Islet precursor cell (in vitro differentiated cells): ENCODE results near the gene MAP3K8.
A peak's percentile ranks its signal among the peaks of the same experiment; 100 is the strongest.

ENCODE experiments used
- DNase-seq: peaks from one replicate; pipeline ENCODE4 v3.0.0-alpha.2; 2018

The MAP3K8 gene

DNA sequence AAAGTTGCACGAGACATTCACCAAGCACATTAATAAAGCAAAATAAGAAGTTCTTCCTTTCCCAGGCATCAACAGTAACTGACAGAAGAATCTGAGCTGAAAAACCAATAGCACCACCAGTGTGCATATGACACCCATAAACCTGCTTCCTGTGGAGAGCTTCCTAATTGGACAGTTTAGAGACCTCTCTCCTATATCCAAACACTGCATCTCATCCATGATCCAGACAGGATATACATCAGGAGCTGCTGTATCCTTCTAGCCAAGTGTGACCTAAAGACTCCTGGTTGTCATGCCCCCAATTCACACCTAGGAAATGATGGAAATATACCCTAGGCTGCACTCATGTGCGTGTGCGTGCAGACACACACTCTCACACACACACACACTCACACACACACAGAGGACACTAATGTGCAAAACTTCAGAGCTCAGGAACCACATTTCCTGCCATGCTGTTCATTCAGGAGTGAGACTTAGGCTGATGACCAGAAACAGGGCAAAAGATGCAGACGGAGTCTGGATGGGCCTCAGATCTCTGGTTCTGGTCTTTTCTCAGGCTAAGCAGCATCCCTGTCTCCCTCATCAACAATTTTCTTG lies 58.0 kb downstream of the MAP3K8 start:
- no peak for DNase-seq

DNA sequence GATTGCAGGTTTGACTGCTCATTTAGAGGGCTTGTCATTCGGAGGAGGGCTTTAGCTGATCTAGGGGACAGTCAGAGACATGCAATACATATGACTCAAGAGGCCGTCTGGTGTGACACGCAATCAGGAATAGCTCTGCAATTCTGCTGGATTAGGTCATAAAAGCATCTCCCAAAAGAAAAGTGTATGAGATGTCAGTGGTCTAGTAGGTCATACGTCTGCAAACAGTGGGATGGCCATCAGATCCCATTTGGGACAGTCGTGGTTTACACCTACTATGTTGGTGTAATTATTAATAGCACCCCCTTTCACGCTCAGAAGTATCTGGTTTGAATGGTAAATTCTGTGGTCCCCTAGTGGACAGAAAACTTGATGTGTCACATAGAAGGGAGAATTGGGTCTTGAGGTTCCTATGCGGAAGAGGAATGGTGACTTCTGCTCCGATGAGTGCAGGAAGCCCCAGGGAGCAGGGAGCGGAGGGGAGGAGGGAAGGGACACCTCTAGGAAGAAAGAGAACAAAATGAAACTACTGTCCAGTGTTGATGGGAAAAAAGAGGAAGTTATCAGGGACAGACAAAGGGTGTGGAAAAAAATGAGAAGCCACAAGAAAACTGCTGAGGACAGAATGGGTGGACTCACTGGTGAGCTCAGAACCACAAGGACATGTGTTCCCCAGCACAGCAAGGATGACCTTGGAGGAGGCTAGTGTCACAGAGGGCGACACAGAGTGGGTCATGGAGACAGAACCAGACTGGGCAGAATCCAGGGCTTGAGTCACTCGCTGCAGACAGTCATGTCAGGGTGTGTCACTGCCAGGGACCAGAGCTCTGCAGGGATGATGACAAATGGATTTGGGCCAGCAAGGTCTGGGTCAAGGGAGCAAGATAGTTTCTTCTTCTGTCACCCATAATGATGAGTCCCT lies 59.9 kb downstream of the MAP3K8 start:
- no peak for DNase-seq

DNA sequence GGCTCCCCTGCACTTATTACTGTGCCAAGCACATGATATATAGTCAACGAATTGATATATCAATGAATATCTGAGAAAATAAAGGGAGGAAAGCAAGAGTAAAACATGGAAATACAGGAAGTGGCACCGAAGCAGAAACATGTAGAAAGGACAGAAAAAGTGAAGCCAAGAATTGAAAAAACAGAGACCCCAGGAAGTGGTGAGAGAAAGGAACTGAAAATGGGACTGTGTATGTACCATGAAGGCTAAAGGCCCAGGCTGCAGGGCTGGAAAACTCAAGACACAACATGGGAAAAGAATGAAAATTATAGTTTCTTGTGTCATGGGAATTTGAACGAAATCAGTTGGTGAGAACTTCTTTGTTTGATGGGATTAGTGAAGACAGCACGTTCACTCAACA lies 60.6 kb downstream of the MAP3K8 start:
- DNase-seq: no peak

DNA sequence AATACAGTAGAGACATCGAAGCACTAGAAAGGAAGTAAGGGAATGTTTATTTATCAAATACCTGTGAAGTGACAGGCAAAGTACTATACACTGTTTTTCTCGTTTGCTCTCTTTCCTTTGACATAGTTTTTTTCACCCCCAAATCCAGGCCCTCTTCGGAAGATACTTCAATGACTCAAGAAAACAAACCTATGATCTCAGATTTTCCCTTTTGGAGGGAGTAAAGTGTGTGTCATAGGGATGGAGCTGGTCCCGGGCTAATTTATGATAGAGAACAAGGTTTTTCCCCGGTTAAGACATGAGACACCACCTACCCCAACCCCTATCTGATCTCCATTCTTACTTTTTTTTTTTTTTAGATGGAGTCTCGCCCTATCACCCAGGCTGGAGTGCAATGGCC lies 61.7 kb downstream of the MAP3K8 start:
- DNase-seq: no peak

DNA sequence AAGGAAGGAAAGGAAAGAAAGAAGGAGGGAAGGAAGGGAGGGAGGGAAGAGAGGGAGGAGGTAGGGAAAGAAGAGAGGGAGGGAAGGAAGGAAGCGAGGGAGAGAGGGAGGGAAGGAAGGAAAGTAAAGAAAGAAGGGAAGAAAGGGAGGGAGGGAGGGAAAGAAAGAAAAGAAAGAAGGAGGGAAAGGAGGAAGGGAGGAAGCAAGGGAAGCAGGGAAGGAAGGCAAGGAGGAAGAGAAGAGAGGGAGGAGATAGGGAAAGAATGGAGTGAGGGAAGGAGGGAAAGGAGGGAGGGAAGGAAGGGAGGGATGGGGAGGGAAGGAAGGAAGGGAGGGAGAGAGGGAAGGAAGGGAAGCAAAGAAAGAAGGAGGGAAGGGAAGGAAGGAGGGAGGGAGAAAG lies 65.8 kb downstream of the MAP3K8 start:
- no peak for DNase-seq

DNA sequence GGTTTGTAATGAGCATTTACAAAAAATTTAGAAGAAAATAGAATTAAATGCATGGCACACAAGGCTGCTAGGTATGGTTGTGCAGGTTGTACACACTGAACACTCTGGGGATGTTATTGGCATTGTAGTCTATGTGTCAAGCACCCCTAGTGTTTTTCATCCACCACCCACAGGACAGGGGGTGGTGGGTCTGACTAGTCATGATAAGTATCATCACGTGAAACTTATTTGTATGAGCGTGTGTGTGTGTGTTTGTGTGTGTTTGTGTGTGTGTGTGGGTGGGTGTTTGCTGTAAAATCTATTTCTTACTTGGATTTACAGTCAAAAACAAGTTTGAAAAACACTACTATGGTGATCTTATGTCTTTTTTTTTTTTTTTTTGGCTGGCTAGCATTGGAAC lies 66.5 kb downstream of the MAP3K8 start:
- DNase-seq: no peak

DNA sequence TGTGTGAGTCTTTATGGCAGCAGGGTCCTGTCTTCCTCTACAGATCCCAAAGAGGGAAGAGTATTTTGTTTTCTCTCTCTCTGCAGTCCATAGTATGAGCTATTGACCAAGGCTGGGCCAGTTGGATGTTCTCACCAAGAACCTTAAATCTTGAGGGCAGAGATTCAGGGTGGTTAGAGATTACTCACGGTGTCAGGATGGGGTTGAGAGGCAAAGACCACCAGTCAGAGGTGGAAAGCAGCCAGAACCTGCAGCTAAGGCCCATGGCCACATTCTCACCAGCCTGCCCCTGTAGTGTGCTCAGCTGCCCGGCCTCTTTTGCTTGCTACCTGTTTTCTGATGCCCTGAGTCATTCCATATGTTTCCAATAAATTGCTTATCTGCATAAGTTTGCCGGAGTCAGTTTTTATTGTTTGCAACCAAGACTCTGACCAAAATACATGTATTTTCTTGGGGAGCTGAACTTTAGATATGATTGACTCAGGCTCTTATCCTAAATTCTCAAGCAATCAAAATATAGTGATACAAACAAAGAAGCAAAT lies 67.0 kb downstream of the MAP3K8 start:
- no peak for DNase-seq

DNA sequence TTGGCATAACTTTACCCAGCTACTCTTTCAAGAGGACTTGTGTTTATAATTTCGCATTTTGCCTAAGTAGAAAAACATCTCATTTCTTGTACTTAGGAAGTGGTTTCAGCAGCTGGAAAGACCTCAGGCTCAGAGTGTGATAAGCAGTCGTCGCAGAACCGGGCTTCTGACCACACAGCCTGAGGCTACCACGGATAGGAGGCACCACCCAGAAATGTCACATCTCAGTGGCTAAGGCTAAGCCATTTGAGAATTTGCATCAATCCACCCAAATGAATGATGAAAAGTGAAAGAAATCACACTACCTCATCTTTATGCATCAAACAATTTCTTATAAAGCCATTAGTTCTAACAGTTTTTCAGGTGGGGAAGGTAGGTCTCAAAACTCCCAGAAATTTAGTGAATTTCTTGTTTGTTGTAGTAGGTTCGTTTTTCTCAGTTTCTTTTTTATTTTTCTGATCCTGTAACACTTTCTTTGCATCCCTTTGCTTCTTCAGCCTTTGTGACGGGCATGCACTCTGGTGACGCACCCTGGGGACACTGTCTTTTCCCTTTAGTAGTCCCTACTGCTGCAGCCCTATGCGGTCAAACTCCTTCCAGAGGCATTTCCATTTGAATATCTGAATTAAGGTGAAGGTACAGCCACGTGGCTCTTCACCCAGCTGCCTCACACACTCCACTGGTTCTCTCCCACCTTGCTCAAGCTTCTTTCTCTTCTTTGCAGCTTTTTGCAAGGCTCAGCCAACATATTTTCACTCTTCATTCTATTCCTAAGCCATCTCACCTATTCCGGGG lies 68.5 kb downstream of the MAP3K8 start:
- peak; percentile 71 for DNase-seq

DNA sequence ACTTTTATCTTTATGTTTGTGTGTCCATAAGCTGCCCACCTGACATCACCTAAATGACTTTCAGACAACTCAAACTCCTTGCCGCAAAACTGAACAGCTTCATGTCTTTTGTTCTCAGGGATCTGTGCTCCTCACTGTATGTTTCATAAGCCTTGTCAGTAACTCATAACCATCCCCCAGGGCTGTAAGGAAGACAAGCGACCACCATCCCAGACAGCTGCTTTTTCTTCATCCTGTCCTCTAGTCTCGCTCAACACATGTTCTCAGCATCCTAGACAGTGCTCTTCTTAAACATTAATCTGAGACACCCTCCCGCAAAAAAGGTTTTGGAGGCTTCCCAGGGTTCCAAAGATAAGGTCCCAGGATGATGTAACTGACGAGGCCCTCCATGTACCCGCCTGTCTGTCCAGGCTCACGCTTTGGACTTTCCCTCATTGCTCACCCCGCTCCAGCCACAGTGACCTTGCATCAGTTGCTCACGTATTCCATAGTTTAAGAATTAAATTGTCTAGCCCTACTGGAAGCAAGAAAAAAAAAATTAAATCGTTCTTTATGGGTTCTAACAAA lies 69.8 kb downstream of the MAP3K8 start:
- no peak for DNase-seq

DNA sequence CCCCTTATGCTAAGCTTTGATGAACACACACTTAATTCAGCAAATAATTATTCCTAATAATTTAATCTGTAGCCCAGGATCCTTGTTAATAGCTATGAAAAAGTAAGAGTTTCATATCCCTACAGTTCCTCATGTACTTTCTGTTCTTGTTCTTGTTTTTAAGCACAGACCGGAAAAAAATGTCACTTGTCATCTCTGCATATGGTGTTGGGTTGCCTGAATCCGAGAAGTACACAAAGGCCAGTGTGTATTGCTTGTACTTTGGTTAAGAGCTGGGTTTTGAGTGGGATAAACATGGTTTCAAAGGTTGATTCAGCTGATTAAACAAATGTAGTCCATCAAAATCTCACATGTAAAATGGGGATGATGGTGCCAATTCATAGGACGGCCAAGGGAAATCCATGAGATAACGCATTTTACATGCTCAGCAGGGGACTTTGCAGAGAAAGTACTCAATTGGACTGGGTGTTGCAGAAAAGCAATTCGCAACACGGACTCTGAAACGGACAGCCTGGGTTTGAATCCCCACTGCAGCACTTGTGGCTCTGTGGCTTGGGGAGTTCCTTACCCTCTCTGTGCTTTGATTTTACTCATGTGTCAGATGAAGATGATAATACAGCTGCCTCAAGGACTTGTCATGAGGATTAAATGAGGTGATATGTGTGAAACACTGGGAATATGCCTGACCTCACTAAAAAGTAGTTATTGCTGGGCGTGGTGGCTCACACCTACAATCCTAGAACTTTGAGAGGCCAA lies 71.7 kb downstream of the MAP3K8 start:
- DNase-seq: no peak

DNA sequence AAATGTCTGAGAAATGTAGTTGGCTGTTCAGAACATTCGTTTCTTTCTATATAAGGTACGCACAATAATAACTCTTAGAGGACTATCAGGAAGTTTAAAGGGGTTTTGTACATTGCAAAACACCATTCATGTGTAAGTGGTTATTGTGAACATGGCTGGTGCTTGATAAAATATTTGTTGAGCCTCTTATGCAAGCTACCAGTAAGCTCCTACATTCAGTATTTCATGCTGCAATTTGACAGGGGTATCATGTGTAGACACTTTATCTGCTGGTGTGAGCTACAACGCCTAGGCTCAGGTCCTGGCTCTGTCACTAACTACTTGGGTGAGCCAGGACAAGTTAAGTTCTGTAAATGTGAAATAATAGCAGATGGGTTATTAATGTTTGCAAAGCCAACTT lies 75.5 kb downstream of the MAP3K8 start:
- no peak for DNase-seq

DNA sequence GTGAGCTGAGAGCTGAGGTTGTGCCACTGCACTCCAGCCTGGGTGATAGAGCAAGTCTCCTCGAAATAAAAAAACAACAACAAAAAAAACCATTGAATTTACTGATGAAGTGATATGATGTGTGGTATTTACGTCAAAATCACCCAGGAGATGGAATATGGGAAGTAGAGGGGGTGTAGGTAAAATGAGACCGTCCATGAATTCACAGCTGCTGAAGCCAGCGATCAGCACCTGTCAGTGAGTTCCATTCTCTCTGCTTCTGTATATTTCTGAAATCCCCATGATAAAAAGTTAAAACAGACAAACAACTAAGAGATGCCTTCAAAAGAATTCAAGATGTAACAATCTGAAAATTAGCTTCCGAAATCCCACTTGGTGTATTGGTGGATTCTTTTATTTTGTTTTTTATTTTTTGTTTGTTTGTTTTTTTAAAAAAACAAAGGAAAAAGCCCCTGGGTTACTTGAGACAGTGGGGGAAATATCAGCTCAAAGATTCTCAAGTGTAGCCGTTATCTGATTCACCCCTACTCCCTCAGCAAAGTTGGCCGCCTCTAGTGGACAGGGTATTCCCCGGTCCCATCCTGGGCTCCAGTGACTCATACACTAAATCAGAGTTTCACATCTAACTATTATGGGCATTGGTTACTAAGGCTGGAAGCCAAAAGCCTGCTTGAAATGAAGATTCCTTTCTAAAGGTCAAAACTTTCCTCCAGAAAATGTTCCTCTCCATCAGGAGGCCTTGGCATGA lies 76.4 kb downstream of the MAP3K8 start:
- DNase-seq: no peak

DNA sequence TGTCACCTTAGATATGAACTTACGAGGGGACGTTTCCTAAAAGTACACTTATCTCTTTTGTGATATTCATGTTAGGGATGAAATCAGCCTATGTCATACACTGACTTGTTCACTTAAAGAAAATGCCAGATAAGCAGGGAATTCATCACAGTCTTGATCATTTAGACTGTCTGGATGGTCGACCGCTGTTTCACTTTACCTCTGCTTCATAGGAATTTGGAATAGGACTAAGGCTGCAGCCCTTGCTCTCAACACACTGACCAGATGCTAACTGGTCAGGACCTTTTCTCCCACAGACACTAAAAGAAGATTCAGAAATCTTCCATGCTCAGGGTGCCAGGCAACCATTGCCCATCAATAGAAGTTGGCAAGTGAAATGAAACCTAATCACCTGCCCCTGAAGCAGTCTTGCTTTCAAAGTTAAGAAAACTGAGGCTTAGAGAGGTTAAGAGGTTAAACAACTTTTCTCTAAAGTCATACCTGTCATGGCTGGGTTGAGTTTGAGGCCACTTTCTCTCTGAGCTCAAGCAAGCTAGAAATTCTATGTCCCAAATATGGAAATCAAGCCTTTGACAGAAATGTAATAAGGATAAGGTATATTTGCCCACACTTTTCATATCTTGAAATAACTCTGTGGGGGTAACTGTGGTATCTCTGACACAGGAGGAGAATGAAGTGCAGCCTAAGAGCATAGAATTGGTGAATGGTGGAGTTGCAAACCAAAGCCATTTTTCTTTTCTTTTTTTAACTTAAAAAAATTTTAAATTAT lies 77.1 kb downstream of the MAP3K8 start:
- DNase-seq: no peak
